Measurements from ENCODE around the gene LIPA. TPM values are rescaled to one million over a fixed set of nuclear protein-coding genes. Genes with fewer than 3 reads are reported as not detected.

LIPA gene
- total RNA-seq, 1 donor from 2014 or later: 16.5 TPM

GRCh38 chr10:89245802-89246201, 5.8 kb downstream of the LIPA start:
- intact Hi-C loops (cut with micrococcal nuclease): no loop called here
- DNase-seq (no peak), ATAC-seq (no peak)

GRCh38 chr10:89242840-89243568, 8.6 kb downstream of the LIPA start:
- ATAC-seq: peak; percentile 12
- no peak for DNase-seq
- intact Hi-C loops (cut with micrococcal nuclease): no loop called here

- DNase-seq (no peak), ATAC-seq (no peak)
- intact Hi-C loops (cut with micrococcal nuclease): no loop called here
Observed at GRCh38 chr10:89242345-89242684, 9.3 kb downstream of the LIPA start.

- DNase-seq: no peak
- intact Hi-C loops (cut with micrococcal nuclease): no loop called here
- peak; percentile 65 for ATAC-seq
Observed at GRCh38 chr10:89241486-89242344, 9.9 kb downstream of the LIPA start.

- DNase-seq (no peak), ATAC-seq (no peak)
- intact Hi-C loops (cut with micrococcal nuclease): no loop called here
Observed at GRCh38 chr10:89241026-89241425, 10.5 kb downstream of the LIPA start.

GRCh38 chr10:89240519-89240918, 11.1 kb downstream of the LIPA start:
- ATAC-seq (no peak), DNase-seq (no peak)
- intact Hi-C loops (cut with micrococcal nuclease): no loop called here

DNA sequence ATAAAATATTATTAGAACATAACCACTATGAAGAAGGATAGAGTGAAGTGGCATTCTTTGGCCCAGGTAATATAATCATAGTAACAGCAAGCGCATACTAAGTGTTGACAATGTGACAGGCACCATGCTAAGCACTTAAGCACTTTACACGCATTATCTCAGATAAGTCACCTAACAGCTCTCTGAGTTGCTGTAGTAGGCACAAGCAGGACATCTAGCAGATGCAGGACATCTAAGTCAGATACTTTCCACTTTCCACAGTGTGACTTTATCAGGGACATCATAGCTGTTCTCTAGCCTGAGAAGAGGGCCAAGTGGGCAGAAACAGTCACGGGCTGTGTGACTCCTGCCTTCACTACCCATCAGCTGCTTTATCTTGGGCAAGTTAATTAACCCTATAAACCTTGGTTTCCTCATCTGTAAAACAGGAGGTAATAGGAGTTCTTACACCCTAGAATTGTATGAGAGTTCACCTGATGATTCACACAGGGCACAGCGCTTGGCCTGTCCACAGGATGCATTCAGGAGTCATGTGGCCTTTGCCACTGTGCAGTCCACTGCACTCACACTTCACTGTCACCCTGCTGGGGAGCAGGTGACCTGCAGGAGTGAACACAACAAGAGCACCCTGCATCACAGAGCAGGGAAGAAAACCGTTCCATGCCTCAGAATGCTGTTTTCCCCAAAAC, 12.5 kb downstream of the LIPA start:
- intact Hi-C loops (cut with micrococcal nuclease): no loop called here
- peak; percentile 86 for ATAC-seq

DNA sequence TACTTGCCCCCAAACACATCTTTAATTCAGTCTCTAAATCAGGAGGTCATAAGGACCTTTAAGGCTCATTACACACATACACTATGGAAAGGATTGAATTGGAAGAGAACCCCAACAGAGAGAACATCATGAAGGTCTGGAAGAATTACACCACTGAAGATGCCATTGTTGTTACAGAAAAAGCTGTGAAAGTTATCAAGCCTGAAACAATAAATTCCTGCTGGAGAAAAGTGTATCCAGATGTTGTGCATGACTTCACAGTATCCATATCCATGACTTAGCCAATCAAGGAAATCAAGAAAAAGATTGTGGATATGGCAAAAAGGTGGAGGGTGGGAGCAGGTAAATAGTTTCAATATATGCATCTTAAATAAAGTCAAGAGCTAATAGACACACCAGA, 13.7 kb downstream of the LIPA start:
- no peak for ATAC-seq
- intact Hi-C loops (cut with micrococcal nuclease): no loop called here
- no peak for DNase-seq

More for the DNA sequence above, 12.5 kb downstream of the LIPA start:
- DNase-seq: no peak

GRCh38 chr10:89236226-89236797, 15.3 kb downstream of the LIPA start:
- no peak for DNase-seq
- intact Hi-C loops (cut with micrococcal nuclease): no loop called here
- ATAC-seq: no peak

DNA sequence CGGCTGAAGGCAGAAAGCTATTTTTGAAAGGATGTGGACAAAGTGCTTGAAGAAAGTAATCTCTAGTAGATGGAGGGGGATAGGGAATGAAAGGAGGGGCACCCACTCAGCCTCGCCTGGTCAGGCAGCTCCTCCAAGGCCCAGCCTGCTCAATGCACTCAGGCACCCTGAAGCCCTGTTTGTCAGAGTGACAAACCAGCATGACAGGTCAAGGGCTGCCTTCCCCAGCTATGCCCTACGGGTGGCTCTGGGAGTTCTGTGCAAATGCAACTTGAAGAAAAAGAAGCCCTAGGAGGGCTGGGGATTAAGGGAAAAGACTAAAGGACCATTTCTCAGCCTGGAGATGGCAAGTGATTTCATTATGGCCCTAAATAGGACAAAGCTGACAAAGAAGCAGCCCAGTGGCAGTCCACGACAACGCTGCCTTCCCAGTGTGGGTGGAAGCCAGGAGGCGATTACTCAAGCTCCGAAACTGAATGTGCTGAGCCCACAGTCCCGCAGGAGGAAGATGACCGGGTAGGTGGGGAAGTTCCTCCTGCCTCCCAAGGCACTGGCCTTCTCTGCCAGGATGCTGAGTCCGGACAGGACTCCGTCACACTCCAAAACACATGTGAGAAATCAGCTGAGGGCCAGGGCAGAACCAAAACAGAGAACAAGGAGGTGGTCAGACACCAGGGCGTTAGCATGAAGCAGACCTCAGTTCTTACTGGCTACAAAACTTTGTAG, 16.3 kb downstream of the LIPA start:
- ATAC-seq: peak; percentile 62

GRCh38 chr10:89233033-89233432, 18.5 kb downstream of the LIPA start:
- DNase-seq: no peak
- ATAC-seq: no peak
- intact Hi-C loops (cut with micrococcal nuclease): no loop called here

More for the DNA sequence above, 16.3 kb downstream of the LIPA start:
- DNase-seq: peak; percentile 66
- intact Hi-C loops (cut with micrococcal nuclease): no loop called here

- no peak for ATAC-seq
- intact Hi-C loops (cut with micrococcal nuclease): no loop called here
Observed at GRCh38 chr10:89228962-89229361, 22.6 kb downstream of the LIPA start.

DNA sequence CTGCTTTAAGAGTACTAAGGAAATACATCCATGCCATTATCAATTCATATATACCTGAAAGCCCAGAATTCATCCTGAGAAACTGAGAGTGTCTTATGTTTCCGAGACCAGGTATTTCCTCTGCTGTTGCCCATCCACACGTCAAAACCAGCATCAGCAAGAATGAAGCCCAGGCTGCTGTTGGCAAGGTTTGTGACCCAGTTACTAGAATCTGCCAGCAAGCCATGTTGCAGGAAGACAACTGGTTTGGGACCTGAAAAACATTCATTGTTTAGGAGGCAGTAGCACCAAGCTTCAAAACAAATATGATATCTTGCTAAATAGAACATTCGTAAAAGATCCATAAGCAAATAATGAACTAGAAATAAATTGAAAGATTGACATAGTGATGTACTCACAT, 23.4 kb downstream of the LIPA start:
- DNase-seq (no peak), ATAC-seq (no peak)
- intact Hi-C loops (cut with micrococcal nuclease): no loop called here

More at GRCh38 chr10:89228962-89229361, 22.6 kb downstream of the LIPA start:
- DNase-seq: no peak

DNA sequence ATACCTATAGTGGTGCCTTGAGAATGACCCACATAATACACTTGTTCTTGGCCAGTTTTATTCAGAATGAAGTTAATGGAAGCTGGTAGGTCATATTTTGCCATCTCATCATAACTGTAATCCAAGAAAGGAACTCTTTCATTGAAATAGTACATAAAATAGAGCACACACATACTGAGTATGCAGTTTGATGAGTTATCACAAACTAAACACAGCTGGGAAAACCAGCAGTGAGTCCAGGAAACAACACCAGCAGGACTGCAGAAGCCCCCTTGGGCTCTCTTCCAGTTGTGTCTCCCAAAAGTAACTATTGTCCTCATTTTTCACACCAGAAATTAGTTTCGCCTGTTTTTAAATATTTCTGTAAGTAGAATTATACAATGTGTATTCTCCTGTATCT, 24.7 kb downstream of the LIPA start:
- ATAC-seq (no peak), DNase-seq (no peak)
- intact Hi-C loops (cut with micrococcal nuclease): no loop called here

GRCh38 chr10:89224739-89225443, 26.7 kb downstream of the LIPA start:
- intact Hi-C loops (cut with micrococcal nuclease): no loop called here
- ATAC-seq (peak; percentile 60), DNase-seq (peak; percentile 59)

- no peak for DNase-seq
- intact Hi-C loops (cut with micrococcal nuclease): no loop called here
- ATAC-seq: no peak
Observed at GRCh38 chr10:89221919-89222318, 29.7 kb downstream of the LIPA start.

- peak; percentile 46 for DNase-seq
- ATAC-seq: no peak
- intact Hi-C loops (cut with micrococcal nuclease): loop anchor here (5.0 kb wide), 1 partner anchor 387 kb away; no protein-coding TSS in a partner anchor
Observed at GRCh38 chr10:89219513-89220218, 31.9 kb downstream of the LIPA start.

Measured in left ventricle myocardium superior (tissue), 1 donor.